PC-3 (cell line): Measurements from ENCODE around the gene DYSF. TPM values are rescaled to one million over a fixed set of nuclear protein-coding genes. Genes with fewer than 3 reads are reported as not detected.

Source experiments
- ATAC-seq: fragments of 200-7000 bp; cut with Tn5 transposase; 2 replicates; pipeline ENCODE4 v1.9.1; 2020; ENCODE audit warnings: mild to moderate bottlenecking, moderate library complexity
- BruUV-seq: library from RNA; stranded (reverse); fragments of 400-500 nt; replicated peaks from 2 replicates; lab custom pipeline; 2021; lab: Mats Ljungman, UMichigan
- CTCF ChIA-PET: fragments of 300-600 bp; sonication (Branson Sonifier 250); formaldehyde crosslinking; loops from one replicate; lab custom pipeline; 2022; ENCODE audit warnings: antibody characterized with exemption; lab: Charles Lee
- POLR2A ChIA-PET: fragments of 300-600 bp; sonication (Branson Sonifier 250); formaldehyde crosslinking; loops from one replicate; lab custom pipeline; 2022; ENCODE audit warnings: antibody characterized with exemption; ENCODE audit not compliant: unreplicated experiment; lab: Charles Lee
- DNase-seq: peaks from one replicate; pipeline ENCODE4 v3.0.0-alpha.2; 2015
- H2AFZ ChIP-seq: fragments of 300-600 bp; sonication (generic); 2 replicates; pipeline ENCODE4 v1.6.0; 2016; ENCODE audit warnings: antibody characterized with exemption, low read length
- H3F3A ChIP-seq: fragments of 300-600 bp; sonication (generic); one replicate; pipeline ENCODE4 v1.6.0; 2017; ENCODE audit warnings: antibody characterized with exemption, low read length, control low read depth, mild to moderate bottlenecking; ENCODE audit not compliant: unreplicated experiment
- H3K27ac ChIP-seq: fragments of 300-600 bp; sonication (generic); 2 replicates; pipeline ENCODE4 v1.5.1; 2016; ENCODE audit warnings: mild to moderate bottlenecking, low read length
- H3K27me3 ChIP-seq: fragments of 300-600 bp; sonication (generic); 2 replicates; pipeline ENCODE4 v1.6.1; 2016; ENCODE audit warnings: low read length, mixed read lengths
- H3K36me3 ChIP-seq: fragments of 300-600 bp; sonication (generic); 2 replicates; pipeline ENCODE4 v1.6.1; 2016; ENCODE audit warnings: low read depth, mixed run types, low read length, mixed read lengths
- H3K4me1 ChIP-seq: fragments of 300-600 bp; sonication (generic); 2 replicates; pipeline ENCODE4 v1.5.1; 2016; ENCODE audit warnings: low read length; ENCODE audit not compliant: insufficient read depth
- H3K4me2 ChIP-seq: fragments of 300-600 bp; sonication (generic); 2 replicates; pipeline ENCODE4 v1.6.0; 2016; ENCODE audit warnings: low read length
- H3K4me3 ChIP-seq: fragments of 300-600 bp; sonication (generic); 2 replicates; pipeline ENCODE4 v1.5.1; 2016; ENCODE audit warnings: mild to moderate bottlenecking, low read length, mixed read lengths
- H3K79me2 ChIP-seq: fragments of 300-600 bp; sonication (generic); 2 replicates; pipeline ENCODE4 v1.6.1; 2017; ENCODE audit warnings: low read length, mixed read lengths
- H3K9ac ChIP-seq: fragments of 300-600 bp; sonication (generic); 2 replicates; pipeline ENCODE4 v1.6.0; 2016; ENCODE audit warnings: mild to moderate bottlenecking, low read length
- H3K9me2 ChIP-seq: fragments of 300-600 bp; sonication (generic); replicated peaks from 2 replicates; pipeline ENCODE4 v1.6.1; 2016; ENCODE audit warnings: mixed run types, low read length, mixed read lengths
- H3K9me3 ChIP-seq: fragments of 300-600 bp; sonication (generic); 2 replicates; pipeline ENCODE4 v1.6.1; 2016; ENCODE audit warnings: low read length, mixed read lengths
- H4K20me1 ChIP-seq: fragments of 300-600 bp; sonication (generic); 2 replicates; pipeline ENCODE4 v1.6.1; 2016; ENCODE audit warnings: low read length, mixed read lengths
- EZH2 ChIP-seq: fragments of 300-600 bp; sonication (generic); IDR thresholded peaks from one replicate; pipeline ENCODE4 v1.6.1; 2017; ENCODE audit warnings: antibody characterized with exemption, mild to moderate bottlenecking, low read length; ENCODE audit not compliant: unreplicated experiment
- EZH2phosphoT487 ChIP-seq: fragments of 300-600 bp; sonication (generic); IDR thresholded peaks from 2 replicates; pipeline ENCODE4 v1.6.1; 2018; ENCODE audit warnings: mild to moderate bottlenecking, antibody characterized with exemption, low read length, borderline replicate concordance
- intact Hi-C: fragments of 100-400 bp; cut with micrococcal nuclease; formaldehyde crosslinking; loops from 2 replicates; pipeline ENCODE4 v1.9.0; 2023
- total RNA-seq: library from RNA; depleted of rRNA; stranded (reverse); fragments of >200 nt; gene quantifications from 2 replicates; pipeline ENCODE4 v1.2.3, GENCODE V29; 2014
- TF ChIP-seq, protein P1 (sequence below): fragments of 300-600 bp; sonication (generic); conservative IDR thresholded peaks from 2 replicates; pipeline ENCODE4 v1.5.1; 2017; ENCODE audit warnings: antibody characterized with exemption, low read depth, mild to moderate bottlenecking, low read length

Gene DYSF
- total RNA-seq, 1 experiment from 2014 or later = 13.0 TPM

DNA sequence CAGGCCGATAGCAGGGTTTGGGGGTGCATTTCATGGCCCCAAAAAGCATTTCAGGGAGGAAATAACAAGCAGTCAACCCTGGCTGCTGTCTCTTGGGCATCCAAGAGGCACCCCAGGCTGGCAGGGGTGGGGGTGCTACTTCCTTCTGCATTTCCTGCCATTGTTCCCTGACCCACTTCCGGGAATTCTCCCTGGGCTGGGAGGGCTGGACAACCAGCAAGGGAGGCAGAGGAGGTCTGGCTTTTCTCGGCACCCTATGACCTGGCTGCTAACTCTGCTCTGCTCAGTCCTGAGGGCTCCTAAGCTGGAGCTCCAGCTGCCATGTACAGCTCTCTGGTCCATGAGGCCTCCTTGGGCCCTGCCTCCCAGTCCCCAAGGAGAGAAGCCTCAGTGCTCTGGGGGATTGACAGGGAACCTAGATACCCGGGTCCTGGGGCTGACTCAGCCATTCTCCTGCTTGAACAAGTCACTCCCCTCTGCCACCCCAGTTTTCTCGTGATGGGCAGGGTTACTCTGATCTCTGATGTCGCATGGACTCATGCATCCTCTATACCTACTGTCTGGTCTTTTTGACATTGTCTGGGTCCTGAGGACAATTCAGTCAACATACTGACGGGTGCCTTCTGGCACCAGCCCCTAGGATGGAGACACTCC lies 47.2 kb downstream of the DYSF start:
- no peak overlapping the region for H2AFZ ChIP-seq
- ChIA-PET POLR2A (no interaction called here), CTCF (no interaction called here)
- TF ChIP-seq EZH2 (no peak), EZH2phosphoT487 (no peak)
- TF ChIP-seq, protein P1, sequence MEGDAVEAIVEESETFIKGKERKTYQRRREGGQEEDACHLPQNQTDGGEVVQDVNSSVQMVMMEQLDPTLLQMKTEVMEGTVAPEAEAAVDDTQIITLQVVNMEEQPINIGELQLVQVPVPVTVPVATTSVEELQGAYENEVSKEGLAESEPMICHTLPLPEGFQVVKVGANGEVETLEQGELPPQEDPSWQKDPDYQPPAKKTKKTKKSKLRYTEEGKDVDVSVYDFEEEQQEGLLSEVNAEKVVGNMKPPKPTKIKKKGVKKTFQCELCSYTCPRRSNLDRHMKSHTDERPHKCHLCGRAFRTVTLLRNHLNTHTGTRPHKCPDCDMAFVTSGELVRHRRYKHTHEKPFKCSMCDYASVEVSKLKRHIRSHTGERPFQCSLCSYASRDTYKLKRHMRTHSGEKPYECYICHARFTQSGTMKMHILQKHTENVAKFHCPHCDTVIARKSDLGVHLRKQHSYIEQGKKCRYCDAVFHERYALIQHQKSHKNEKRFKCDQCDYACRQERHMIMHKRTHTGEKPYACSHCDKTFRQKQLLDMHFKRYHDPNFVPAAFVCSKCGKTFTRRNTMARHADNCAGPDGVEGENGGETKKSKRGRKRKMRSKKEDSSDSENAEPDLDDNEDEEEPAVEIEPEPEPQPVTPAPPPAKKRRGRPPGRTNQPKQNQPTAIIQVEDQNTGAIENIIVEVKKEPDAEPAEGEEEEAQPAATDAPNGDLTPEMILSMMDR = no peak
- H3K4me3 ChIP-seq = no peak overlapping the region
- H3K36me3 ChIP-seq = no peaks in the 10 kb centered on the region
- BruUV-seq = no TSS peak
- H4K20me1 ChIP-seq = no peaks in the 10 kb centered on the region
- no peaks in the 10 kb centered on the region for H3K9me3 ChIP-seq
- intact Hi-C loops = no loop called here
- H3K9me2 ChIP-seq = no peaks in the 10 kb centered on the region
- peaks cover 10% of the 10 kb centered on the region for H3F3A ChIP-seq
- peaks cover 33% of the 10 kb centered on the region for H3K4me1 ChIP-seq
- no peak overlapping the region for H3K27ac ChIP-seq
- no peak overlapping the region for H3K4me2 ChIP-seq
- no peak overlapping the region for H3K9ac ChIP-seq
- no peaks in the 10 kb centered on the region for H3K79me2 ChIP-seq
- ATAC-seq = no peak
- no peak for DNase-seq
- no peaks in the 10 kb centered on the region for H3K27me3 ChIP-seq

DNA sequence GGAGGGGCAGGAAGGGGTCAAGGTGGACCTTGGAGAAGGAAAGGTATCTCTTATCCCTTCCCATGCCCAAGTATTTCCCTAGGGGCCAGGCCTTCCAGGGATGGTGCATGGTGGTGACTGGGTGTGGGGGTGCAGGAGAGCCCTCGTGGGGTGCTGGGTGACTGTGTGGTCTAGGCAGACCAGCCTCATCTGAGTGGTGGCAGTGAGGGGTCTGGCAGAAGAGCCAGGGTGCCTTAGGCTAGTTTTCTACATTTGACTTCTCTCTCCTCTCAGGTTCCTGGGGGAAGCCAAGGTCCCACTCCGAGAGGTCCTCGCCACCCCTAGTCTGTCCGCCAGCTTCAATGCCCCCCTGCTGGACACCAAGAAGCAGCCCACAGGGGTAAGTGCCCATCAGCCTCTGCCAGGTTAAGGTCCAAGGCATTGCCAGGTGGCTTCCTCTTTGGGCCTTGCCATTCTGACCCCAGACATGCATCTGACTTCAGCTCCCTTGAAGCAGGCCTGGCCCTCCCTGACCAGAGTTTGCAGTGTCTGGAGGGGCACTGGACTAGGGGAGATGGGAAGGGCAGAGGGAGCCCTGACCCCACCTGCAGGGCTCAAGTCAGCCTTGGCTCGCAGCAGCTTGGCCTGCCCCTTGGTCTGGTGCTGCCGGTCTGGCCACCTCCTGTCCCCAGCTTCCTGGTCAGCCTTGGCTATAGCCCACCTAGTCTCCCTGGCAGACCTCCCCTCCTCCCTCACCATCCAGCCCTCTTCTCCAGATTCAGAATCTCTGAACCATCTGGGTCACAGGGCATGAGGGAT lies 49.8 kb downstream of the DYSF start:
- BruUV-seq = no TSS peak
- ATAC-seq (no peak), DNase-seq (no peak)
- H3K27ac ChIP-seq = no peak overlapping the region
- H3K36me3 ChIP-seq = no peaks in the 10 kb centered on the region
- TF ChIP-seq EZH2 (no peak), EZH2phosphoT487 (no peak)
- TF ChIP-seq, protein P1 = no peak
- H4K20me1 ChIP-seq = no peaks in the 10 kb centered on the region
- no peak overlapping the region for H3K4me2 ChIP-seq
- H3K79me2 ChIP-seq = no peaks in the 10 kb centered on the region
- H3K9me2 ChIP-seq = no peaks in the 10 kb centered on the region
- no peaks in the 10 kb centered on the region for H3K27me3 ChIP-seq
- ChIA-PET CTCF (no interaction called here), POLR2A (no interaction called here)
- intact Hi-C loops = no loop called here
- no peak overlapping the region for H3K4me3 ChIP-seq
- no peak overlapping the region for H3K9ac ChIP-seq
- peaks cover 10% of the 10 kb centered on the region for H3F3A ChIP-seq
- H3K4me1 ChIP-seq = peaks cover 25% of the 10 kb centered on the region
- H2AFZ ChIP-seq = no peak overlapping the region
- H3K9me3 ChIP-seq = no peaks in the 10 kb centered on the region

DNA sequence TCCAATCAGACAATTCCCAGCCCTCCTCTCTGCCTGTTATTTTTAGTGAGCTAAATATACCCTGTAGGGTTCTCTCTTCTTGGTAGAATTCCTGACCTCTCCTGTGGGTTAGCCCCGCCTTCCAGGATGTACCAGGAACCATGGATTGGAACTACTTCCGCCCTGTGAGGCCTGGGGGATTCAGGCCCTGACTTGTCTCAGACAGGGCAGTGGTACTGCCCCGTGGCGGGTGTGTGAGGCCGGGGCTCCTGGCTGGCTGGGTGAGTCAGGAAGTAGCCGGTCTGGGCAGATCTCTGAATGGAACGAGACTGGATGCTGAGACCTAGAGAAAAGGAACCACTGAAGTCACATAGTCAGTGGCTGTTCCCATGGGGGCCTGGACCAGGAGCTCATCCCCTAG lies 50.5 kb downstream of the DYSF start:
- H3K79me2 ChIP-seq = no peaks in the 10 kb centered on the region
- TF ChIP-seq EZH2phosphoT487 (no peak), EZH2 (no peak)
- TF ChIP-seq, protein P1 = no peak
- no peaks in the 10 kb centered on the region for H4K20me1 ChIP-seq
- no peaks in the 10 kb centered on the region for H3K9me2 ChIP-seq
- H3K9me3 ChIP-seq = no peaks in the 10 kb centered on the region
- no peak overlapping the region for H2AFZ ChIP-seq
- H3K4me3 ChIP-seq = no peak overlapping the region
- BruUV-seq = no TSS peak
- intact Hi-C loops = no loop called here
- no peak overlapping the region for H3K4me2 ChIP-seq
- H3K36me3 ChIP-seq = no peaks in the 10 kb centered on the region
- POLR2A ChIA-PET = no interaction called here
- H3K27me3 ChIP-seq = no peaks in the 10 kb centered on the region
- no peak for DNase-seq
- CTCF ChIA-PET = no interaction called here
- H3F3A ChIP-seq = peaks cover 6% of the 10 kb centered on the region
- no peak overlapping the region for H3K27ac ChIP-seq
- no peak overlapping the region for H3K9ac ChIP-seq
- no peak for ATAC-seq
- H3K4me1 ChIP-seq = peaks cover 19% of the 10 kb centered on the region
